ENCODE data around the gene LY6G6F.

Gene LY6G6F

DNA sequence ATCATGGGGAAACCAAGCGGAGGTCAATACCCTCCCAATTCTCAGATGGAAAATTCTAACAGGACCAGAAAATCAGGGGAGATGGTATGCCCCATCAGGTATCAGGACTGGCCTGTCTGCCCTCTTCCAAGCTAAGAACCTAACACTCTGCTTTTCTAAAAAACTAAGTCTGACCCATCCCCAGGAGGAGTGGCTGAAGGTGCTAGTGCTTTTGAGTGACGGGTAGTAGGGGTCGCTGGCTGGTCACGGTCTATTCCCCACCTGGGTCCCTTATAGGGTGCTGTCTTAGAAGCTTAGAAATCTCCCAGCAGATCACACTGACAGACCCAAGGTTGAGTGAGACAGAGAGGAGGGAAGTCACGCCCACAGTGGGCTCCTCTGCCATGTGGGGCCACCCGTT is 13.1 kb upstream of the LY6G6F start:
- no peak for DNase-seq (ENCODE audit: low read depth)
- TF ChIP-seq, protein P1, sequence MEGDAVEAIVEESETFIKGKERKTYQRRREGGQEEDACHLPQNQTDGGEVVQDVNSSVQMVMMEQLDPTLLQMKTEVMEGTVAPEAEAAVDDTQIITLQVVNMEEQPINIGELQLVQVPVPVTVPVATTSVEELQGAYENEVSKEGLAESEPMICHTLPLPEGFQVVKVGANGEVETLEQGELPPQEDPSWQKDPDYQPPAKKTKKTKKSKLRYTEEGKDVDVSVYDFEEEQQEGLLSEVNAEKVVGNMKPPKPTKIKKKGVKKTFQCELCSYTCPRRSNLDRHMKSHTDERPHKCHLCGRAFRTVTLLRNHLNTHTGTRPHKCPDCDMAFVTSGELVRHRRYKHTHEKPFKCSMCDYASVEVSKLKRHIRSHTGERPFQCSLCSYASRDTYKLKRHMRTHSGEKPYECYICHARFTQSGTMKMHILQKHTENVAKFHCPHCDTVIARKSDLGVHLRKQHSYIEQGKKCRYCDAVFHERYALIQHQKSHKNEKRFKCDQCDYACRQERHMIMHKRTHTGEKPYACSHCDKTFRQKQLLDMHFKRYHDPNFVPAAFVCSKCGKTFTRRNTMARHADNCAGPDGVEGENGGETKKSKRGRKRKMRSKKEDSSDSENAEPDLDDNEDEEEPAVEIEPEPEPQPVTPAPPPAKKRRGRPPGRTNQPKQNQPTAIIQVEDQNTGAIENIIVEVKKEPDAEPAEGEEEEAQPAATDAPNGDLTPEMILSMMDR (conservative IDR thresholded peaks at IDR 0.05; ENCODE audit: low read depth, low read length) = no peak
- no peak overlapping the region for H3K4me3 ChIP-seq (ENCODE audit: low read depth, low read length)

DNA sequence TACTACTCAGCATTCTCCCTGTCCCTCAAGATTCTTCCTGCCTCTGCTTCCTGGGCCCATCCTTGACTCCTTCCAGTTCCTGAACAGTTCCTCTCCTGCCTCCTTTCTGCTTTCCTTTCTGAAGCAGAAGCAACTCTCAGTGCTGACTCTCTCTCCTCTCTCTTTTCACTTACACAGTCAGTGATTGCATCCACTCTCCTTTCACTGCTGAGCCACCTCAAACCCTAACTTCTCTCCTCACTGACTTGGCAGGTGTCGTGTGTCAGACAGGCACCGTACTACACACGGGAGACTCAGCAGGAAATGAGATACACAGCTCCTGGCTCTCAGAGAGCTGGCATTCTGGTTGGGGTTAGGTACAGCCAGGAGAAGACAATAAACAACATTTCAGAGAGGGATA is 9.1 kb upstream of the LY6G6F start:
- H3K4me3 ChIP-seq (ENCODE audit: low read depth, low read length) = no peak overlapping the region
- peak; percentile 16 for DNase-seq (ENCODE audit: low read depth)
- TF ChIP-seq, protein P1 (conservative IDR thresholded peaks at IDR 0.05; ENCODE audit: low read depth, low read length) = no peak

DNA sequence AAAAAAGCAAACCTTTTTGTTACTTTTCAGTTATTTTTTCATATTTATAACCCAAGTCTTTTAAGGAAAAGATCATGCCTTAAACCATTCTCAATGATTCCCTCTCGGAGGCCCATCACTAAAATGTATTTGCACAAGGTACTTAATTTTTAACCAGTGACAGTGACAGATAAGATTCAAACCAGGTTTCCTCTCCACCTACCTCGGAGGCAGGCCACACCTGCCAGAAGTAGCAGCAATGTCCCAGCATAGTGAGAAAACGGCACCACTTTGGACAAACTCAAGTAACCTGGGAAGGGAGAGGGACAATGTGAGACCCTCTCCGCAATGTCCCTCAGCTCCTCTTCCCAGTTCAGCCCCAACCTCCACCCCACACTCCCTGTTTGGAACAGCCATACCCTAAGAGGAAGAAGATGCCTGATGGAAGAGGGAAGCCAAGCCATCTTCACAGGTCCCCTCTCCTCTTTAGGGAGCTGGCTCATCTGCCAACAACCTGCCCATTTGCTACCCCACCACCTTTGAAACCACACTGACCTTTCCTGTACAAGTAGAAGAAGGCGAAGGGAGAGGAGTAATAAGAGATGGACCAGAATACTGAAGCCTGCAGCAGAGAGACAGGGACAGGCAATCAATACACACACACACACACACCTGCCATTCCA is 5.8 kb upstream of the LY6G6F start:
- TF ChIP-seq, protein P1 (conservative IDR thresholded peaks at IDR 0.05; ENCODE audit: low read depth, low read length) = no peak
- no peak overlapping the region for H3K4me3 ChIP-seq (ENCODE audit: low read depth, low read length)
- DNase-seq (ENCODE audit: low read depth) = no peak

DNA sequence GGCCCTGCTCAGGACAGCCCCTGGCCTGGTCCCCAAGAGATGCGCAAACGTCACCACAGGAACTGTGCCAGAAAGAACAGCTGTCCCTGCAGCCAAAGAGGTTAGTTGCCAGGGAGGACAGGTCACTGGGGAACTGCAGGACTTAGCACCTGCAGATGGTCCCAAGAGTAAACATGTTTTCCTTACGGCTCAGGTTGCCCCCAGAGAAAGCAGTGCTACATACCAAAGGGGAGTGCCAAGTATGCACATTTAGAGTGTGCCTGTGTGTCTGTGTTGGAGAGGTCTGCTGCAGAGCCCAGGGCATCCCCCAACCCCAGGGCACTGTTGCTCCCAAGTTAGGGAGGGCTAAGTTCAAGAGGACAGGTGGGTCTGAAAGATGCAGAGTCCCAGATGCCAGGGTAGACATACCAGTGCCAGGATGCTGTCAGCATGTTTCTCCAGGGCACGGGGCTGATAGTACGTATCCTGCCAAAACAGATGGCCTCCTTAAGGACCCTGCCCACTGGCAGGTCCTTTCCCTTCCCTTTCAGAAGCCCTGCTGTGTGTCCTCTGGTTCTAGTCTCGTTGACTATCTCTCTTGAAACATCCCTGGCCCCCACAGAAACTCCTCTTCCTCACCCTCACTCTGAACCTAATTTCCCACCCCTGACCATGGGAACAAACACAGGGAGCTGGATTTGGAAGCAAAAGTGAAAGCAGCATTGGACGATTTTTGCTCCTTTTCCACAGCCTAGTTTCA is 4.8 kb upstream of the LY6G6F start:
- H3K4me3 ChIP-seq (ENCODE audit: low read depth, low read length) = peak overlapping the region; percentile 78
- TF ChIP-seq, protein P1 (conservative IDR thresholded peaks at IDR 0.05; ENCODE audit: low read depth, low read length) = no peak
- peak; percentile 53 for DNase-seq (ENCODE audit: low read depth)

DNA sequence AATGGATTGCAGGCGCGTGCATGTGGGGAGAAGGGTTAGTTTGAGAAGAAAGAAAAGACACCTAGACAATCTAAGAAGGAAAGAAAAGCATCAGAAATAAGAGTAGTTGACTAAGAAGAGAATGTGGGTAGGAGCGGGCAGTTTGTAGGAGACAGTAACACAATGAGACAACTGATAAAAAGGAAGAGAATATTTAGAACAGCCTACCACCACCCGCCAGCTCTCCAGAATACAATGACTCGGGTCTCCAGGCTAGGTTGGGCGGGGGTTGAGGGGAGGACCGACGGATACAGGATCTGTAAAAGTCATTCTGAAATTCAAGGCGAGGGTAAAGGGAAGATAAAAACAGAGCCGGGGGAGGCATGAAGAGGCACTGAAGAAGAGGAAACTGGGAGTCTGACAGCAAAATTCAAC is 4.3 kb upstream of the LY6G6F start:
- peak overlapping the region; percentile 78 for H3K4me3 ChIP-seq (ENCODE audit: low read depth, low read length)
- TF ChIP-seq, protein P1 (conservative IDR thresholded peaks at IDR 0.05; ENCODE audit: low read depth, low read length) = no peak
- DNase-seq (ENCODE audit: low read depth) = no peak

DNA sequence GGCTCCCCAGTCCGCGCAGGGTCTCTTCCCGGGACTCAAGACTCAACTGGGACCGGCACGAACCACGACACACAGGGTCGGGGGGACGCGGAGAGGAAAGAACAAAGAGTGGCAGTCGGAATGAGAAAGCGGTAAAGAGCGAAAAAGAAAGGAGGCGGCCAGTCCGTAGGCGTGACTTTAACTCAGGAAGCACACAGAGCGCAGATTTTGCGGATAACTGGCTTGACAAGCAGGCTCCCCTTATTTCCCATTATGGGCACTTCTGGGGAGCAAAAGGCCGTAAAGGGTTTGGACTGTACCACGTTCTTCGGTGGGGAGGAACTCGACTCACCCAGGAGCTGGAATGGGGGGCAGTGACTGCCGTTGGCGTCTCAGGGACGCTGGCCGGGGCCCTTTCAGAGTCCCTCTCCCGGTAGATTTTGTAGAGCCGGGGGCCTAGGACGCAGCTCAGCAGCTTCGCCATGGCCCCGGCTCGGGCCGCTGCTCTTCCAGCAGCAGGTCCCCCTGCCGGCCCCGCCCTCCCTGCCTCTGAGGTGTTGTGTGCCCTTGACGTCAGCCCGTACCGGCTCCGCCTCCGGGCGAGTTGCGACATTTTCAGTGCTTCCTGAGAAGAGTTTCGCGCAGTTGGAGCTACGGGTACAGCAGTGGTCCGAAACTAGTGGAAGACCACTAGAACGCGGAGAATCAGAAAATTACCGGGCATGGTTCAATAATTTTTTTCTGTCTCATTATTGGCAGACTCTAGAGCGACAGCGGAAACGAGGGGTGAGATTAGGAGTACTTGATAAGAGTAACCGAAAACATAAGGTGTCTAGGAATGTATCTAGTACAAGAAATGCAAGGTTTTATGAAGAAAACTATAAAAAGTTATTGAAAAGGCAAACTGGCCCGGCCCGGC is 3.6 kb upstream of the LY6G6F start, which contains the start of gene ABHD16A:
TSS of gene ABHD16A (minus strand) at position 506 of the 898 bp plus-strand sequence. CDS start at position 463, 43 bp downstream.
- H3K4me3 ChIP-seq (ENCODE audit: low read depth, low read length) = peak within 1 kb of the TSS; percentile 78
- TF ChIP-seq, protein P1 (conservative IDR thresholded peaks at IDR 0.05; ENCODE audit: low read depth, low read length) = no peak
- peak; percentile 99 for DNase-seq (ENCODE audit: low read depth)

All from choroid plexus epithelial cell (primary cell).